DND-41 (cell line): Measurements from ENCODE around the gene ACTN1.

ENCODE experiments used
- ATAC-seq: fragments of 200-7000 bp; cut with Tn5 transposase; 3 replicates; pipeline ENCODE4 v1.9.1; 2021; ENCODE audit warnings: low read depth; ENCODE audit not compliant: insufficient read depth
- DNase-seq: peaks from one replicate; pipeline ENCODE4 v3.0.0-alpha.2; 2020
- H2AFZ ChIP-seq: 2 replicates; pipeline ENCODE4 v1.6.0; 2012; ENCODE audit warnings: low read depth, low read length
- H3K27ac ChIP-seq: 2 replicates; pipeline ENCODE4 v1.5.1; 2012; ENCODE audit warnings: low read length, inconsistent platforms
- H3K27me3 ChIP-seq: fragments of 200-600 bp; sonication (generic); 2 replicates; pipeline ENCODE4 v1.6.0; 2012; ENCODE audit warnings: low read length, mild to moderate bottlenecking, inconsistent platforms; ENCODE audit not compliant: insufficient read depth, poor library complexity
- H3K36me3 ChIP-seq: 2 replicates; pipeline ENCODE4 v1.5.1; 2012; ENCODE audit warnings: low read length, inconsistent platforms; ENCODE audit not compliant: insufficient read depth
- H3K4me1 ChIP-seq: 2 replicates; pipeline ENCODE4 v1.5.1; 2012; ENCODE audit warnings: mild to moderate bottlenecking, low read length; ENCODE audit not compliant: insufficient read depth
- H3K4me2 ChIP-seq: 2 replicates; pipeline ENCODE4 v1.6.0; 2012; ENCODE audit warnings: mild to moderate bottlenecking, moderate library complexity, low read length, inconsistent platforms; ENCODE audit not compliant: insufficient read depth
- H3K4me3 ChIP-seq, 2 experiments: fragments of 200-600 bp in 1 of 2; shearing (Covaris generic) in 1 of 2; 2 replicates each; pipeline ENCODE4 v1.5.1; 2012 to 2016; ENCODE audit warnings: inconsistent platforms in 2 of 2, low read length in 2 of 2, mild to moderate bottlenecking in 2 of 2, low read depth in 1 of 2, moderate library complexity in 1 of 2
- H3K79me2 ChIP-seq: 2 replicates; pipeline ENCODE4 v1.6.0; 2012; ENCODE audit warnings: low read length, inconsistent platforms; ENCODE audit not compliant: insufficient read depth
- H3K9ac ChIP-seq: 2 replicates; pipeline ENCODE4 v1.6.0; 2012; ENCODE audit warnings: low read depth, mild to moderate bottlenecking, inconsistent platforms, low read length, moderate library complexity
- H3K9me3 ChIP-seq: 2 replicates; pipeline ENCODE4 v1.5.1; 2012; ENCODE audit warnings: low read length, moderate library complexity, mild to moderate bottlenecking, inconsistent platforms; ENCODE audit not compliant: insufficient read depth, severe bottlenecking
- H4K20me1 ChIP-seq: 2 replicates; pipeline ENCODE4 v1.6.0; 2012; ENCODE audit warnings: low read length; ENCODE audit not compliant: insufficient read depth
- EZH2 ChIP-seq: IDR thresholded peaks from 3 replicates; pipeline ENCODE4 v1.6.1; 2012; ENCODE audit warnings: borderline replicate concordance, low read depth, mild to moderate bottlenecking, moderate library complexity, low read length, inconsistent platforms; ENCODE audit not compliant: severe bottlenecking
- TF ChIP-seq, protein P1 (sequence below): IDR thresholded peaks from 2 replicates; pipeline ENCODE4 v1.5.1; 2012; ENCODE audit warnings: borderline replicate concordance, low read length, moderate library complexity, mild to moderate bottlenecking; ENCODE audit not compliant: poor library complexity, severe bottlenecking; ENCODE audit errors: extremely low read depth

The ACTN1 gene

DNA sequence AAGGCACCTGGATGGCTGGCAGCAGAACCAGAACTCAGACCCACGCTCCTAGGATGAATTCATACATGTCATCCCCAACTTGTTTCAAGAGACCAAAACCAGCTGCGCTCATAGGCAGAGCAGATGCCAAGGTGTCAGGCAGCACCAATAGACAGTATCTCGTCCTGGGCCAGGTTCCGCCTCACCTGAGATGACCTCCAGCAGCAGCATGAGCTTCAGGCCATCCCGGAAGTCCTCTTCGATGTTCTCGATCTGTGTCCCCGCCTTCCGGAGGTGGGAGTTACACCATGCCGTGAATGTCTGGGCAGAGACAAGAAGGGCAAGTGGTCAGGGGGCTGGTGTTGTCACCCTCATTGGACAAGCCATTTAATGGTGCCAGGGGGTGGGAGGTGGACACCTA is 53.7 kb downstream of the ACTN1 start:
- Histone ChIP-seq H3K9ac (no peak overlapping the region), H3K4me1 (no peaks in the 10 kb centered on the region), H3K79me2 (peaks cover 38% of the 10 kb centered on the region), H3K27me3 (no peaks in the 10 kb centered on the region), H3K36me3 (peaks cover 49% of the 10 kb centered on the region), H3K4me3 (no peak overlapping the region), H3K9me3 (peaks cover 13% of the 10 kb centered on the region), H3K27ac (no peak overlapping the region), H4K20me1 (peaks cover 36% of the 10 kb centered on the region), H3K4me2 (no peak overlapping the region), H2AFZ (no peak overlapping the region)
- DNase-seq (no peak), ATAC-seq (no peak)
- TF ChIP-seq, protein P1, sequence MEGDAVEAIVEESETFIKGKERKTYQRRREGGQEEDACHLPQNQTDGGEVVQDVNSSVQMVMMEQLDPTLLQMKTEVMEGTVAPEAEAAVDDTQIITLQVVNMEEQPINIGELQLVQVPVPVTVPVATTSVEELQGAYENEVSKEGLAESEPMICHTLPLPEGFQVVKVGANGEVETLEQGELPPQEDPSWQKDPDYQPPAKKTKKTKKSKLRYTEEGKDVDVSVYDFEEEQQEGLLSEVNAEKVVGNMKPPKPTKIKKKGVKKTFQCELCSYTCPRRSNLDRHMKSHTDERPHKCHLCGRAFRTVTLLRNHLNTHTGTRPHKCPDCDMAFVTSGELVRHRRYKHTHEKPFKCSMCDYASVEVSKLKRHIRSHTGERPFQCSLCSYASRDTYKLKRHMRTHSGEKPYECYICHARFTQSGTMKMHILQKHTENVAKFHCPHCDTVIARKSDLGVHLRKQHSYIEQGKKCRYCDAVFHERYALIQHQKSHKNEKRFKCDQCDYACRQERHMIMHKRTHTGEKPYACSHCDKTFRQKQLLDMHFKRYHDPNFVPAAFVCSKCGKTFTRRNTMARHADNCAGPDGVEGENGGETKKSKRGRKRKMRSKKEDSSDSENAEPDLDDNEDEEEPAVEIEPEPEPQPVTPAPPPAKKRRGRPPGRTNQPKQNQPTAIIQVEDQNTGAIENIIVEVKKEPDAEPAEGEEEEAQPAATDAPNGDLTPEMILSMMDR, result no peak
- no peak for TF ChIP-seq EZH2

- H3K9me3 ChIP-seq, result peaks cover 13% of the 10 kb centered on the region
- H3K27ac ChIP-seq, result no peak overlapping the region
- no peaks in the 10 kb centered on the region for H3K27me3 ChIP-seq
- no peak overlapping the region for H2AFZ ChIP-seq
- H3K4me2 ChIP-seq, result no peak overlapping the region
- DNase-seq (no peak), ATAC-seq (no peak)
- H3K4me1 ChIP-seq, result no peaks in the 10 kb centered on the region
- no peak overlapping the region for H3K9ac ChIP-seq
- peaks cover 33% of the 10 kb centered on the region for H3K79me2 ChIP-seq
- peaks cover 30% of the 10 kb centered on the region for H4K20me1 ChIP-seq
- H3K4me3 ChIP-seq, result no peak overlapping the region
- peaks cover 58% of the 10 kb centered on the region for H3K36me3 ChIP-seq
- TF ChIP-seq, protein P1, result no peak
- no peak for TF ChIP-seq EZH2
Observed at GRCh38 chr14:68924186-68925158, 54.6 kb downstream of the ACTN1 start.

DNA sequence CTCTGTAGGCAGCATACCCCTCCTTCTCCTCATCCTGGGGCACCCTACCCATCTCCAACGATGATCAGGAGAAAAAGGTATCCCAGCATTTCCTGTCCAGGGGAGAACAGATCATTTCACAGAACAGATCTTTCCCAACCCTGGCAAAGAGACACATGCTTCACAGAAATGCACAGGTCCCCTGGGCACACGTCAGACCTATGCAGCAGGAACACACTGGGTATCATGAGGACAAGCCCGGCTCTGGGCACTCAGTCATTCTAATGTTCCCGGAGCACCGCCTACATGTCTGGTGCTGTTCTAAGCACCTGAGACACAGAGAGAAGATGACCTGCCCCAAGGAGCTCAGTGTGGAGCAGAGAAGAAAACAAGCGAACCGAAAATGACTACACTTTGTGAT is 56.2 kb downstream of the ACTN1 start:
- peaks cover 69% of the 10 kb centered on the region for H3K36me3 ChIP-seq
- peaks cover 28% of the 10 kb centered on the region for H4K20me1 ChIP-seq
- no peak overlapping the region for H3K9ac ChIP-seq
- H3K27me3 ChIP-seq, result no peaks in the 10 kb centered on the region
- H3K27ac ChIP-seq, result no peak overlapping the region
- ATAC-seq (no peak), DNase-seq (no peak)
- H2AFZ ChIP-seq, result no peak overlapping the region
- TF ChIP-seq, protein P1, result no peak
- no peak for TF ChIP-seq EZH2
- no peaks in the 10 kb centered on the region for H3K4me1 ChIP-seq
- H3K9me3 ChIP-seq, result peaks cover 13% of the 10 kb centered on the region
- H3K79me2 ChIP-seq, result peaks cover 22% of the 10 kb centered on the region; the same call in 1 of the 2 replicates
- H3K4me2 ChIP-seq, result no peak overlapping the region
- H3K4me3 ChIP-seq, result no peak overlapping the region
